Tibial nerve (tissue), 4 donors: Measurements from ENCODE around the gene PKLR. TPM values are rescaled to one million over a fixed set of nuclear protein-coding genes. Genes with fewer than 3 reads are reported as not detected.

Source experiments
- DNase-seq, 2 donors: peaks; one replicate each; pipeline ENCODE4 v3.0.0-alpha.2; 2019; ENCODE audit warnings: low spot score in 2 of 2
- H3K27ac ChIP-seq, 4 donors: fragments of 200-600 bp; sonication (generic) in 3 of 4; one replicate each; pipeline ENCODE4 v1.5.1; 2017 to 2019; ENCODE audit warnings: mild to moderate bottlenecking in 1 of 4
- H3K27me3 ChIP-seq, 2 donors: fragments of 200-600 bp; sonication (generic) in 1 of 2; one replicate each; pipeline versions ENCODE4 v1.5.1 to v1.6.0; 2017 to 2019
- H3K36me3 ChIP-seq, 3 donors: fragments of 200-600 bp; sonication (generic); one replicate each; pipeline ENCODE4 v1.5.1; 2018 to 2019
- H3K4me1 ChIP-seq, 4 donors: fragments of 200-600 bp; sonication (generic) in 3 of 4; one replicate each; pipeline ENCODE4 v1.5.1; 2017 to 2019
- H3K4me3 ChIP-seq, 4 donors: fragments of 200-600 bp; sonication (generic) in 3 of 4; one replicate each; pipeline ENCODE4 v1.5.1; 2017 to 2019; ENCODE audit warnings: mild to moderate bottlenecking in 1 of 4, moderate library complexity in 1 of 4
- H3K9me3 ChIP-seq, 4 donors: fragments of 200-600 bp; sonication (generic) in 3 of 4; one replicate each; pipeline ENCODE4 v1.5.1; 2017 to 2019
- EP300 ChIP-seq, 2 donors: sonication (generic); formaldehyde crosslinking; IDR thresholded peaks; one replicate each; pipeline ENCODE4 v1.6.1; 2017; ENCODE audit warnings: antibody characterized with exemption in 2 of 2, mild to moderate bottlenecking in 1 of 2
- POLR2A ChIP-seq, 2 donors: fragments of 450-650 bp; IDR thresholded peaks; one replicate each; pipeline ENCODE4 v1.6.1; 2017; ENCODE audit warnings: antibody characterized with exemption in 2 of 2, mild to moderate bottlenecking in 2 of 2, moderate library complexity in 2 of 2
- WGBS, 2 donors: methylation state at CpG; one replicate each; pipeline ENCODE4 v1.1.5; 2018; 5-methylcytosine and 5-hydroxymethylcytosine counted together
- total RNA-seq, 4 donors: library from RNA; depleted of rRNA; stranded (reverse); fragments of >200 nt; gene quantifications; one replicate each; pipeline ENCODE4 v1.1.0, GENCODE V29; 2016
- TF ChIP-seq, protein P1 (sequence below), 5 experiments: fragments of 200-600 bp in 3 of 5; fragments of 450-650 bp in 2 of 5; sonication (generic) in 3 of 5; IDR thresholded peaks; one replicate each; pipeline ENCODE4 v1.5.1; 2016 to 2019; ENCODE audit warnings: antibody characterized with exemption in 5 of 5, mild to moderate bottlenecking in 3 of 5, moderate library complexity in 2 of 5

The PKLR gene
- total RNA-seq, 4 donors from 2014 or later: 0.20 to 0.66 (median 0.21) TPM; not detected in 1

DNA sequence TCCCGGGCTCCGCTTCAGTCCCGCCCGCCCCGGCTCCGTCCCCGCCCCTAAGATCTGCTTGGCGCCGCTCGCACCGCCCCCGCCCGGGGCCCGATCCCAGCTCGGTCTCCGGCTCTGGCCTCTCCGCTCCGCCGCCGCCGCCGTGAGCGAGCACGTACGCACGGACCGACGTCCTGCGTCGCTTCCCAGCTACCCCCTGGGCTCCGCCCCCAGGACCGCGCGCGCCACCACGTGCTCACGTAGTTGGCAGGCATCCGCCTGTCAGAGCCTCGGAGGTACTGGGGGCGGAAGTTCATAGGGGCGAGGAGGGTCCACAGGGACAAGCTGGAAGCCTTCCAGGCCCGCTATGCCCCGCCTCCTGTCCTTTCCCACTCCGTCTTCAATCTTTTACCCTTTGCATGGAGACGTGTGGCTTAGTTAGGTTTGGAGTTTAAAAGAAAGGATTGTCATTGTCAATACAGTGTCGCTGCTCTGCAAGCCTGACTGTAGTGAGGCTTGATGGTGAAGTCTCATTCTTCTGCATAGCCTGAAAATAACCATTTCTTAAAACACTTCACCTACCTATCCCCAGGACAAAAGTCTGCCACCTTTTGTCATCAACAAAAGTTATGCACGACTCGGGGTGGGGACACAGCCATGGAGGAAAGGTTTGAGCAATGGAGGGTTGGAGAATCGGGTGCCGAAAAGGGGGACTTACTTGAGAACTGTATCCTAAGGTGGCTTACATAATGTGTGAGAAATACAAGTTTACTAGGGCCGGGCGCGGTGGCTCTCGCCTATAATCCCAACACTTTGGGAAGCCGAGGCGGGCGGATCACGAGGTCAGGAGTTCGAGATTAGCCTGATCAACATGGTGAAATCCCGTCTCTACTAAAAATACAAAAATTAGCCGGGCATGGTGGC is 27.6 kb downstream of the PKLR start, which contains the start of gene CLK2:
TSS of gene CLK2 (minus strand) at position 162 of the 903 bp plus-strand sequence. CDS start 2,527 bp downstream, outside the sequence.
- peak; percentile 87 for DNase-seq
- Histone ChIP-seq H3K4me1 (peaks cover 0 to 53% (median 29%) of the 10 kb centered on the region in 4 donors), H3K9me3 (no peaks in the 10 kb centered on the region), H3K36me3 (peaks cover 6 to 32% (median 19%) of the 10 kb centered on the region in 3 donors), H3K4me3 (peak within 1 kb of the TSS; percentile 60 to 89 (median 80)), H3K27me3 (no peaks in the 10 kb centered on the region), H3K27ac (peak within 1 kb of the TSS; percentile 94 to 98 (median 95))
- TF ChIP-seq, protein P1, sequence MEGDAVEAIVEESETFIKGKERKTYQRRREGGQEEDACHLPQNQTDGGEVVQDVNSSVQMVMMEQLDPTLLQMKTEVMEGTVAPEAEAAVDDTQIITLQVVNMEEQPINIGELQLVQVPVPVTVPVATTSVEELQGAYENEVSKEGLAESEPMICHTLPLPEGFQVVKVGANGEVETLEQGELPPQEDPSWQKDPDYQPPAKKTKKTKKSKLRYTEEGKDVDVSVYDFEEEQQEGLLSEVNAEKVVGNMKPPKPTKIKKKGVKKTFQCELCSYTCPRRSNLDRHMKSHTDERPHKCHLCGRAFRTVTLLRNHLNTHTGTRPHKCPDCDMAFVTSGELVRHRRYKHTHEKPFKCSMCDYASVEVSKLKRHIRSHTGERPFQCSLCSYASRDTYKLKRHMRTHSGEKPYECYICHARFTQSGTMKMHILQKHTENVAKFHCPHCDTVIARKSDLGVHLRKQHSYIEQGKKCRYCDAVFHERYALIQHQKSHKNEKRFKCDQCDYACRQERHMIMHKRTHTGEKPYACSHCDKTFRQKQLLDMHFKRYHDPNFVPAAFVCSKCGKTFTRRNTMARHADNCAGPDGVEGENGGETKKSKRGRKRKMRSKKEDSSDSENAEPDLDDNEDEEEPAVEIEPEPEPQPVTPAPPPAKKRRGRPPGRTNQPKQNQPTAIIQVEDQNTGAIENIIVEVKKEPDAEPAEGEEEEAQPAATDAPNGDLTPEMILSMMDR (IDR thresholded peaks at IDR 0.05): peak in 1 of 5 experiments; percentile 28
- peak; percentile 49 to 74 for TF ChIP-seq POLR2A (IDR thresholded peaks at IDR 0.05)
- TF ChIP-seq EP300 (IDR thresholded peaks at IDR 0.05): peak; percentile 85 to 97
- 17 to 21% methylated on average over 38 to 46 of the region's 61 CpGs for WGBS, 2 donors

DNA sequence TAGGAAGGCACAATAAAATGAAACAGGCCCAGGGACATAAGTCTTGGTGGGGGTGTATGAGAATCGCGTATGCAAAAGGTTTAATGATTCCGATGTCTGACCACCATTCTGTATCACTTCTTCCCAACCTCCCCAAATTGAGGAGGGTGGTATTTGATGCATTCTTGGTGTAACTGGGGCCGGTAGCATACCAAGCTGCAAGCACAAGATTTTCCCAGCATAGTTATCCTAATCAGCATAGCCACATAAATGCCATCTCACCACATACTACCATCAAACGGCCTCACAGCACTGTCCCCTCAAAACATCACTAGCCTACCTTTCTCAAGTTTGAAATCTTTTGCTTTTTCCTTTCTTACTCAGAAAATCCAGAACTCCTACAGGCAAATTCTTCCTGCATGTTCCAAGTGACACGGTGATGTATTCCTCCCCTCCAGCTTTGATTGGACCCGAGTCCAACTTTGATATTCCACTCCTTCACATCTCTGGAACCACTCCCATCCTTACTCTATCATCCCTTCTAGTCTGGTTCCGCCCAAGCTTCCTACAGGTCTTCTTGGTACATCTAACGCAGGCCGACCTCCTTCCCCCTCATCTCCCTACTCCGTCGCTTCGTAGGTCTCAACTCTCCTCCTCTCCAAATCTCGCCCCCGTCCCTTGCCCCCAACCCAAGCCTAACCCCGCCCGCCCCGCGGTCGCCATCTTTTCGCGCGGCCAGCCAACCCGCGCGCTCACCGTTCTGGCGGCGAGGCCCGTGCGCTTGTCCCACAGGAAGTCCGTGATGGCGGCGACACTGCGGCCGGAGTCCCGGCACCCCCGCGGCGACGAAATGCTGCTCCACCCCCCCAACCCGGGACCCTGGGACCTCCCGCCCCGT is 28.5 kb downstream of the PKLR start:
- Histone ChIP-seq H3K27me3 (no peaks in the 10 kb centered on the region), H3K27ac (peak overlapping the region; percentile 94 to 98 (median 95)), H3K4me1 (peaks cover 0 to 44% (median 22%) of the 10 kb centered on the region in 4 donors), H3K36me3 (peaks cover 6 to 41% (median 28%) of the 10 kb centered on the region in 3 donors), H3K9me3 (no peaks in the 10 kb centered on the region), H3K4me3 (peak overlapping the region; percentile 60 to 89 (median 80))
- WGBS, 2 donors: 4 to 7% methylated on average over 25 to 39 of the region's 44 CpGs
- DNase-seq: peak in 1 of 2 donors; percentile 37
- TF ChIP-seq POLR2A (IDR thresholded peaks at IDR 0.05) (no peak), EP300 (IDR thresholded peaks at IDR 0.05) (no peak)
- TF ChIP-seq, protein P1 (IDR thresholded peaks at IDR 0.05): no peak

DNA sequence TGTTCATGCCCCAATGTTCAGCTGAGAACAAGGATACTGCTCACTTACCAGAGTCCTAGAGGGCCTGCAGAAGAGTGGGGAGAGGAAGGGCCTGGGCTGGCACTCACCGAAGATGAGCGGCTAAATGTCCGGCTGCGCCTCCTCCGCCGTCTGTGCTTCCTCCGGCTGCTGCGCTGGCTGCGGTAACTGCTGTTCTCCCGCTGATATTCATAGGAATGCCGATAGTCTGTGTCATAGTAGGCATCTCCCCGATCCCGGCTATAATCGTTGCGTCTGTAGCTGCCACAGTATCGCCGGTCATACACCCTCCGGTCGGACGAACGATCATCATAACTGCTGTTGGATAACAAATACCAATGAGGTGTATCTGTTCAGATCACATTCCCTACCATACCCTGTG is 31.9 kb downstream of the PKLR start:
- WGBS, 2 donors: 93 to 96% methylated on average over 15 to 21 of the region's 21 CpGs
- no peaks in the 10 kb centered on the region for H3K9me3 ChIP-seq
- no peak for TF ChIP-seq POLR2A (IDR thresholded peaks at IDR 0.05)
- no peak for TF ChIP-seq EP300 (IDR thresholded peaks at IDR 0.05)
- TF ChIP-seq, protein P1 (IDR thresholded peaks at IDR 0.05): no peak
- peaks cover 0 to 30% (median 15%) of the 10 kb centered on the region in 4 donors for H3K4me1 ChIP-seq
- H3K27me3 ChIP-seq: no peaks in the 10 kb centered on the region
- peaks cover 6 to 74% (median 56%) of the 10 kb centered on the region in 3 donors for H3K36me3 ChIP-seq
- H3K4me3 ChIP-seq: no peak overlapping the region
- DNase-seq: no peak
- no peak overlapping the region for H3K27ac ChIP-seq

DNA sequence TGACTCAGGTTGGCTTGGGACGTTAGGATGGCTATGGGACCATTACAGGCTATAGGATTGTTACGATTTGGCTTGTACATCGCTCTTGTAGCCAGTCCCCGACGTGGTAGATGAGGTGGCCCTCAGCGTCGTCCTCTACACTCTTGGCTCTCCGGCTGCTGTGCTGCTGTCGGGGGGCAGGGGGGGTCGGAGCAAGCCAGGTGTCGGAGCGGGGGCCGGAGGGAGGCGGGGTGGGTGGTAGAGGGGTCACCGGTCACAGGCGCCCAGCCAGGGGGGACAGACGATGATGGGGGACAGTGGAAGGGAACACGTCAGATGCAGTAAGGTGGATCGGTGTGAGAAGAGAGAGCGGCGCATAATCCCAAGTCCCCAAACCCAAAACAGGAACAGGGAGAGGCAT is 32.6 kb downstream of the PKLR start:
- Histone ChIP-seq H3K9me3 (no peaks in the 10 kb centered on the region), H3K27me3 (no peaks in the 10 kb centered on the region), H3K36me3 (peaks cover 6 to 82% (median 64%) of the 10 kb centered on the region in 3 donors), H3K27ac (no peak overlapping the region), H3K4me1 (peaks cover 0 to 24% (median 13%) of the 10 kb centered on the region in 4 donors), H3K4me3 (no peak overlapping the region)
- TF ChIP-seq POLR2A (IDR thresholded peaks at IDR 0.05): no peak
- TF ChIP-seq, protein P1 (IDR thresholded peaks at IDR 0.05): no peak
- no peak for TF ChIP-seq EP300 (IDR thresholded peaks at IDR 0.05)
- WGBS, 2 donors: 88 to 91% methylated on average over 21 of the region's 21 CpGs
- no peak for DNase-seq
